CD4-positive, alpha-beta T cell (primary cell): Measurements from ENCODE around the gene CDC6. TPM values are rescaled to one million over a fixed set of nuclear protein-coding genes. Genes with fewer than 3 reads are reported as not detected.

Experiments
- ATAC-seq: fragments of 200-7000 bp; cut with Tn5 transposase; one replicate; pipeline ENCODE4 v1.10.0; 2022; ENCODE audit warnings: mild to moderate bottlenecking; ENCODE audit not compliant: poor library complexity
- CTCF ChIA-PET: fragments of 350-600 bp; sonication (Branson Sonifier 250); formaldehyde crosslinking; loops from one replicate; lab custom pipeline; 2021; ENCODE audit warnings: antibody characterized with exemption, inconsistent platforms; lab: Charles Lee
- POLR2A ChIA-PET: fragments of 350-600 bp; sonication (Branson Sonifier 250); formaldehyde crosslinking; loops from one replicate; lab custom pipeline; 2021; ENCODE audit warnings: antibody characterized with exemption, inconsistent platforms; lab: Charles Lee
- DNase-seq, 14 experiments: peaks; one replicate each; pipeline ENCODE4 v3.0.0-alpha.2; 2013 to 2020; ENCODE audit warnings: mixed read lengths in 2 of 14
- H3K27ac ChIP-seq, 2 donors: one replicate each; pipeline versions ENCODE4 v1.5.1 to v1.7.0; 2013; ENCODE audit warnings: low read length in 2 of 2, low read depth in 1 of 2, mild to moderate bottlenecking in 1 of 2
- H3K27me3 ChIP-seq, 2 experiments: 1 replicate in 1 of 2; 2 replicates in 1 of 2; pipeline versions ENCODE4 v1.6.1 to v1.7.0; 2013; ENCODE audit warnings: low read length in 2 of 2, control low read depth in 1 of 2, mild to moderate bottlenecking in 1 of 2, moderate library complexity in 1 of 2; ENCODE audit not compliant: insufficient read depth in 2 of 2, control insufficient read depth in 1 of 2
- H3K36me3 ChIP-seq: one replicate; pipeline ENCODE4 v1.6.1; 2013; ENCODE audit warnings: low read length, control low read depth; ENCODE audit not compliant: insufficient read depth
- H3K4me1 ChIP-seq: one replicate; pipeline ENCODE4 v1.6.1; 2013; ENCODE audit warnings: low read length, control low read depth; ENCODE audit not compliant: insufficient read depth
- H3K4me3 ChIP-seq: one replicate; pipeline ENCODE4 v1.5.1; 2013; ENCODE audit warnings: mild to moderate bottlenecking, low read length, moderate library complexity
- H3K9me3 ChIP-seq, 2 experiments: 1 replicate in 1 of 2; 2 replicates in 1 of 2; pipeline versions ENCODE4 v1.6.1 to v1.7.0; 2013; ENCODE audit warnings: low read length in 2 of 2, mild to moderate bottlenecking in 2 of 2, control low read depth in 1 of 2, moderate library complexity in 1 of 2; ENCODE audit not compliant: control insufficient read depth in 1 of 2, insufficient read depth in 1 of 2
- H3K27ac Mint-ChIP-seq: one replicate; pipeline ENCODE4 v1.8.0; 2020; ENCODE audit warnings: mixed read lengths
- H3K27me3 Mint-ChIP-seq: one replicate; pipeline ENCODE4 v1.8.0; 2021; ENCODE audit warnings: mixed read lengths
- H3K36me3 Mint-ChIP-seq: one replicate; pipeline ENCODE4 v1.8.0; 2021; ENCODE audit warnings: low read depth, mixed read lengths
- H3K4me1 Mint-ChIP-seq: one replicate; pipeline ENCODE4 v1.8.0; 2021; ENCODE audit warnings: low read depth, mixed read lengths
- H3K4me3 Mint-ChIP-seq: one replicate; pipeline ENCODE4 v1.8.0; 2020; ENCODE audit warnings: mild to moderate bottlenecking, mixed read lengths
- H3K9me3 Mint-ChIP-seq: one replicate; pipeline ENCODE4 v1.8.0; 2020; ENCODE audit warnings: mixed read lengths
- intact Hi-C, 2 experiments: fragments of 100-400 bp; cut with DNase I in 1 of 2; cut with micrococcal nuclease in 1 of 2; formaldehyde crosslinking; loops; one replicate each; pipeline versions ENCODE4 v1.15.1 to v1.9.0; 2023 to 2025; cut with DNase I, micrococcal nuclease
- total RNA-seq, 174 experiments: library from RNA in 2 of 174; stranded (reverse) in 2 of 174; gene quantifications; one replicate each; pipeline ENCODE4 v1.2.3 and lab custom pipeline; 2021 to 2026
- TF ChIP-seq, protein P1 (sequence below): fragments of 200-600 bp; IDR thresholded peaks from one replicate; pipeline ENCODE4 v1.8.0; 2022; ENCODE audit warnings: antibody characterized with exemption, mild to moderate bottlenecking

The CDC6 gene
- total RNA-seq, 2 experiments from 2014 or later = 1.0 to 1.8 TPM

DNA sequence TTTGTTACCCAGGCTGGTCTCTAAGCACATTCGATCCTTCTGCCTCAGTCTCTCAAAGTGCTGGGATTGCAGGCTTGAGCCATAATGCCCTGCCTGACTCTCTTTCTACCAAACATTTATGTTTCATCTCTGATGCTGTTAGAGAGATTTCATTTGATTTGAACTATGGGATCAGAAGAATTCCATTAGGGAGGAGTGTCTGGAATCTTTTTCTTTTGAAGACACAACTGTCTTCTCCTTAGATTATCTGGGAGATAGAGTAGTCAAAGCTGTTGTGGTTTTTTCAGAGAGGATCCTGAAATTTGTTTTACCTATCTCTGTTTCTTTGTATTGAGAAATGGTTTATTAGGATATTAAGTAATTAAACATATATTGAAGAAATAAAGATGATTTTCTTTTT is 39.2 kb upstream of the CDC6 start:
- peaks cover 28% of the 10 kb centered on the region for H3K36me3 Mint-ChIP-seq
- Histone ChIP-seq H3K4me3 (no peak overlapping the region), H3K36me3 (peaks cover 8% of the 10 kb centered on the region), H3K9me3 (no peaks in the 10 kb centered on the region), H3K4me1 (peaks cover 3% of the 10 kb centered on the region), H3K27ac (no peak overlapping the region), H3K27me3 (no peaks in the 10 kb centered on the region)
- ChIA-PET POLR2A (no interaction called here), CTCF (no interaction called here)
- H3K4me1 Mint-ChIP-seq = peaks cover 47% of the 10 kb centered on the region
- H3K9me3 Mint-ChIP-seq = no peaks in the 10 kb centered on the region
- no peak overlapping the region for H3K4me3 Mint-ChIP-seq
- ATAC-seq (no peak), DNase-seq (no peak)
- H3K27me3 Mint-ChIP-seq = no peaks in the 10 kb centered on the region
- no peak overlapping the region for H3K27ac Mint-ChIP-seq
- intact Hi-C loops = no loop called here
- TF ChIP-seq, protein P1, sequence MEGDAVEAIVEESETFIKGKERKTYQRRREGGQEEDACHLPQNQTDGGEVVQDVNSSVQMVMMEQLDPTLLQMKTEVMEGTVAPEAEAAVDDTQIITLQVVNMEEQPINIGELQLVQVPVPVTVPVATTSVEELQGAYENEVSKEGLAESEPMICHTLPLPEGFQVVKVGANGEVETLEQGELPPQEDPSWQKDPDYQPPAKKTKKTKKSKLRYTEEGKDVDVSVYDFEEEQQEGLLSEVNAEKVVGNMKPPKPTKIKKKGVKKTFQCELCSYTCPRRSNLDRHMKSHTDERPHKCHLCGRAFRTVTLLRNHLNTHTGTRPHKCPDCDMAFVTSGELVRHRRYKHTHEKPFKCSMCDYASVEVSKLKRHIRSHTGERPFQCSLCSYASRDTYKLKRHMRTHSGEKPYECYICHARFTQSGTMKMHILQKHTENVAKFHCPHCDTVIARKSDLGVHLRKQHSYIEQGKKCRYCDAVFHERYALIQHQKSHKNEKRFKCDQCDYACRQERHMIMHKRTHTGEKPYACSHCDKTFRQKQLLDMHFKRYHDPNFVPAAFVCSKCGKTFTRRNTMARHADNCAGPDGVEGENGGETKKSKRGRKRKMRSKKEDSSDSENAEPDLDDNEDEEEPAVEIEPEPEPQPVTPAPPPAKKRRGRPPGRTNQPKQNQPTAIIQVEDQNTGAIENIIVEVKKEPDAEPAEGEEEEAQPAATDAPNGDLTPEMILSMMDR = no peak

DNA sequence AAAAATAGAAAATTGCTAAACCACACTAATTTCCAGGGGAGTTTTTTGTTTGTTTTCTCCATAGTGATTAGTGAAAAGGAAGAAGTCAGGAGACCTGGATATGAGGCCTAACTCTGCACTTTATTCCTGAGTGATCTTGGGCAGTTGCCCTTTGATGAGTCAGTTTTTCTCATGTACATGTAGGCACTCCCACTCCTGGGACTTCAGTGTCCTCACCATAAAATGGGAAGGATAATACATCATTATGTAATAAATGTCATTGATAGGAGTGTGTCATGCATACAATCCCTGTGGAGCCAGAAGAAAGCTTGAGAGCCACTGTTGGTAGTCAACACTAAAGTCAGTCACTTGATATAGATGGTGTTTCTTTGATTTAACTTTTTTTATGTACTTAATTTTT is 36.1 kb upstream of the CDC6 start:
- no peaks in the 10 kb centered on the region for H3K4me1 ChIP-seq
- intact Hi-C loops = no loop called here
- H3K9me3 Mint-ChIP-seq = no peaks in the 10 kb centered on the region
- TF ChIP-seq, protein P1 = no peak
- DNase-seq = no peak
- no peaks in the 10 kb centered on the region for H3K27me3 ChIP-seq
- peaks cover 10% of the 10 kb centered on the region for H3K36me3 ChIP-seq
- H3K9me3 ChIP-seq = no peaks in the 10 kb centered on the region
- POLR2A ChIA-PET = no interaction called here
- H3K4me3 Mint-ChIP-seq = no peak overlapping the region
- no peak overlapping the region for H3K4me3 ChIP-seq
- H3K27ac ChIP-seq = no peak overlapping the region
- CTCF ChIA-PET = interaction anchor here (0.8 to 1.2 kb wide), 2 partner anchors 60 to 83 kb away, joined by 3 read pairs; no protein-coding TSS in a partner anchor
- H3K36me3 Mint-ChIP-seq = peaks cover 20% of the 10 kb centered on the region
- peaks cover 31% of the 10 kb centered on the region for H3K4me1 Mint-ChIP-seq
- no peak for ATAC-seq
- H3K27ac Mint-ChIP-seq = no peak overlapping the region
- H3K27me3 Mint-ChIP-seq = no peaks in the 10 kb centered on the region

DNA sequence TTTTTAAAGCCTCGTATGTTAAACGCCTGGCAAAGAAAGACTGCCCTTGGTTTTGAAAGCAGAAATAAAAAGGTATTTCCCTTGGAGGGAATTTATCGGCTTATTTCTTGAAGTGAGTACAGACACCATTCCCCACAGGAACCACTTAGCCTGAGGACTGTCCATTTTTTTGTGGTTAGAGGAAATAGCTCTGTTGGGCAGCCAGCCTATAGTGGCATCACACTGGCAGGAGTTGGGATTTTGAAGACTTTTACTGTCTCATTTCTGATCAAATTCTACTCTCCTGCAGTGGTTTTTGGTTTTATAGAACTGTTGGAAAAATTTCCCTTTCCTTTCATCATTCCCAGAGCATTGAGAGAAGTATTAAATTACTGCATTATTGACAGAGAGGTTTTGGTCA is 34.1 kb upstream of the CDC6 start:
- CTCF ChIA-PET = no interaction called here
- DNase-seq (no peak), ATAC-seq (no peak)
- Histone ChIP-seq H3K4me1 (no peaks in the 10 kb centered on the region), H3K27ac (no peak overlapping the region), H3K36me3 (peaks cover 29% of the 10 kb centered on the region), H3K9me3 (no peaks in the 10 kb centered on the region), H3K27me3 (no peaks in the 10 kb centered on the region), H3K4me3 (no peak overlapping the region)
- intact Hi-C loops = no loop called here
- Mint-ChIP-seq H3K9me3 (no peaks in the 10 kb centered on the region), H3K4me3 (no peak overlapping the region), H3K27me3 (no peaks in the 10 kb centered on the region), H3K4me1 (peaks cover 29% of the 10 kb centered on the region), H3K27ac (no peak overlapping the region), H3K36me3 (peaks cover 37% of the 10 kb centered on the region)
- TF ChIP-seq, protein P1 = no peak
- POLR2A ChIA-PET = no interaction called here
